ENCODE measurements around the gene SFRP5.

SFRP5 gene, protein sequence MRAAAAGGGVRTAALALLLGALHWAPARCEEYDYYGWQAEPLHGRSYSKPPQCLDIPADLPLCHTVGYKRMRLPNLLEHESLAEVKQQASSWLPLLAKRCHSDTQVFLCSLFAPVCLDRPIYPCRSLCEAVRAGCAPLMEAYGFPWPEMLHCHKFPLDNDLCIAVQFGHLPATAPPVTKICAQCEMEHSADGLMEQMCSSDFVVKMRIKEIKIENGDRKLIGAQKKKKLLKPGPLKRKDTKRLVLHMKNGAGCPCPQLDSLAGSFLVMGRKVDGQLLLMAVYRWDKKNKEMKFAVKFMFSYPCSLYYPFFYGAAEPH

DNA sequence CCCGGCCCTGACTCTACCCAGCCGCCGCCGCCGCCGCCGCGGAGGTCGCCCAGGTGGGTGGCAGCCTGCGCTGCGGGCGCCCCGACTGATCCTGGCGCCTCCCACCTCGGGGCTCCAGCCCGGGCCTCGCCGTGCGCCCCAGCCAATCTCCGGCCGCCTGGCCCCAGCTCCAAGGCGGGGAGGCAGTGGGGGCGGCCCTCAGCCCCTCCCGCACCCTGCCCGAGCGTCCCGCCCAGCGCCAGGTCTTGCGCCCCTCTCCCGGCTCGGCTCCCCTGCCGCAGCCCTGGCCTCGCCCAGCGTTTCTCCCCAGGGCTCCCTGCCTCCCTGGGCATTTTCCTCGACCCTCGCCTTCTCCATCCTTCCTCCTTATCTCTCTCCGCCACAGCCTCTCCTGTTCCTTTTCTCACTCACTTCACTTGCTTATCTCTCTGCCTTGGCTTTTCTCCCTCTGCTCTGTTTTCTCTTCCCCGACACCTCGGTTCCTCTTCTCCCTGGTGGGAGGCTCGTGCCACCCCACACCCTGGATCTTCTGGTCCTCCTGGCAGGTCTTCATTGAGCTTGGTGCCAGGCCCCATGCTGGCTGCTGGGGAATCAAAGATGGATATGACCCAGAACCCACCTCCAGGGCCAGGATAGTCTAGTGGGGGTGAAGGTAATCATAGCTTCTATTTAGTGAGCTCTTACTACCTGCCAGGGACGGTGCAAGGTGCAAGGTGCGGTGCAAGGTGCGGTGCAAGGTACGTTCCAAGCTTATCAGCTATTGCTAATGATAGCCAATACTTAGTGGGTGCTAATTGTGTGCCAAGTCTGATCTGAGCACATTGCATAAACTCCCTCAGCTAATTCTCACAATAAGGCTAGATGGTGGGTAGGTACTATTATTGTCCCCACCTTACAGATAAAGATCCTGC, at the start of gene SFRP5:
Gene SFRP5, minus strand, starts transcription at position 87 of the 911 bp plus-strand sequence. CDS start 166 bp downstream, outside the sequence.
- DNase-seq (ENCODE audit: low read depth in 1 of 2, low spot score in 1 of 2): no peak
- no peak for TF ChIP-seq JUND (IDR thresholded peaks at IDR 0.05; ENCODE audit: low read depth)
- in situ Hi-C loops (cut with HindIII; ENCODE audit: low pct_unique_long_range_greater_than_20kb, low sequenced_read_pairs): no loop called here

DNA sequence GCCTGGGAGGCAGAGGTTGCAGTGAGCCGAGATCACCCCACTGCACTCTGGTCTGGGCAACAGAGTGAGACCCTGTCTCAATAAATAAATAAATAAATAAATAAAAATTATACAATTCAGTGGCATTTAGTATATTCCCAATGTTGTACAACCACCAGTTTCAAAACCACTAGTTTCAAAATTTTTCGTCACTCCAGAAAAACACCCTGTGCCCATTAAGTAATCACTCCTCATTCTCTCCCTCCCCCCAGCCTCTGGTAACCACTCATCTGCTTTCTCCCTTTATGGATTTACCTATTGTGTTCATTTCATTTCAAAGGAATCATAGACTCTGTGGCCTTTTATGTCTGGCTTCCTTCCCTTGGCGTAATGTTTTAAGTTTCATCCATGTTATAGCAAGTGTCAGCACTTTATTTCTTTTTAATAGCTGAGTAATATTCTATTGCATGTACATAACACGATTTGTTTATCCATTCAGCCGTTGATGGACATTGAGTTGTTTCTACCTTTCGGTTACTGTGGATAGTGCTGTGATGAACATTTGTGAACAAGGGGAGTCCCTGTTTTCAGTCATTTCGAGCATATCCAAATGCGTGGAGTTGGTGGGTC, 48.4 kb upstream of the SFRP5 start:
- DNase-seq (ENCODE audit: low read depth in 1 of 2, low spot score in 1 of 2): no peak
- in situ Hi-C loops (cut with HindIII; ENCODE audit: low pct_unique_long_range_greater_than_20kb, low sequenced_read_pairs): no loop called here
- TF ChIP-seq JUND (IDR thresholded peaks at IDR 0.05; ENCODE audit: low read depth): no peak

DNA sequence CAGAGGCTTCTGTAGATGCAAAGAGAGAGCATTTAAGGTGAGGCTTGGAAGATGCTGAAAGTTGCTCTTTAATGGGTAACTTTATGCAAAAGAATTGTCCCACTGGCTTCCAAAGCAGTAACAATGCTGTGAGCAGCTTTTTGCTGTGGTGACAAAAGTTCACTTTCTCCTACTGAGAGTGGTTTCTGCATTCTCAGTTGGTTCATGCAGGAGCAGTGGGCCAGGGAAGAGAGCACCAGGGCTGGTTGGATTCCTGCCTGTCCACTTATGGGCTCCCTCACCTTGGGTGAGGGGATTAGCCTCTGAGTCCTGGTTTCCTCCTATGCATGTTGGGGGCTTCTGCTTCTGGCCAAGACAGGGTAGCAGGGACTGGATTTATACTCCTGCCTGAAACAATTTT, 46.8 kb upstream of the SFRP5 start:
- no peak for TF ChIP-seq JUND (IDR thresholded peaks at IDR 0.05; ENCODE audit: low read depth)
- no peak for DNase-seq (ENCODE audit: low read depth in 1 of 2, low spot score in 1 of 2)
- in situ Hi-C loops (cut with HindIII; ENCODE audit: low pct_unique_long_range_greater_than_20kb, low sequenced_read_pairs): no loop called here

DNA sequence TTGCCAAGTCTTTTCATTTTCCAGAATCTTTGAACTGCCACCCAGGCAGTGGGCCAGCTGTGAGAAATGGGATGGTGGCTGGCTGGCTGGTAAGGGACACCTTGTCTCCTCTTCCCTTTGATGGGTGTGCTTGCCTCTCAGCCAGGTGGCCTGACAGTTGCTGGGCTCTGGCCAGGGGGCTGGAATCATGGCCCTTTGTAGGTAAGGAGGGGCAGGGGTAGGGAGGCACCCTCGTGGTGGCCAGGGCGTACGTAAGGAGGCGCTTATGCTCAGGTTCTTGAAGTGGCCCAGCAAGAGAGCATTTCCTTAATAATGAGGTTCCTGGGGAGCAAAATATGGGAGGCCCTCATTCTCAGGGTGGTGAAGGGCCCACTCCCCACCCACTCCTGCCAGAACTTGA, 44.8 kb upstream of the SFRP5 start:
- TF ChIP-seq JUND (IDR thresholded peaks at IDR 0.05; ENCODE audit: low read depth): no peak
- DNase-seq (ENCODE audit: low read depth in 1 of 2, low spot score in 1 of 2): no peak
- in situ Hi-C loops (cut with HindIII; ENCODE audit: low pct_unique_long_range_greater_than_20kb, low sequenced_read_pairs): no loop called here

DNA sequence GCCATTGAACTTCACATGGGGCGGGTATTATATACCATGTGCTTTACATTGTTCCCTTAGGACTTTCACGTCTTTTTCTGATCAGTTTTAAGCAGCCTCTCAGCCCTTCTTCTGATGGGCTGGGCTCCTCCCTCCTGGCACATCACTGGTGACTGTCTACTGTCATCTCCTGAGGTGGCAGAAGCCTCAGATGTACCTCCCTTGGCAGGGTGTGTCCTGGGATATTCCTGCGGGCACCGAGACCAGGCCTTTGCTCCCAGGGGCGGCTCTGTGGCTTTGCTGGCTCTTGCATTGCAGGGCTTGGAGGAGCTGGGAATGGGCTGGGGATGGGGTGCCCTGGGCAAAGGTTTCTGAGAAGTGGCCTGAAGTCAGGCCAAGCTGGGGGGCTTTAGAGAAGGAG, 43.2 kb upstream of the SFRP5 start:
- no peak for DNase-seq (ENCODE audit: low read depth in 1 of 2, low spot score in 1 of 2)
- in situ Hi-C loops (cut with HindIII; ENCODE audit: low pct_unique_long_range_greater_than_20kb, low sequenced_read_pairs): no loop called here
- no peak for TF ChIP-seq JUND (IDR thresholded peaks at IDR 0.05; ENCODE audit: low read depth)

DNA sequence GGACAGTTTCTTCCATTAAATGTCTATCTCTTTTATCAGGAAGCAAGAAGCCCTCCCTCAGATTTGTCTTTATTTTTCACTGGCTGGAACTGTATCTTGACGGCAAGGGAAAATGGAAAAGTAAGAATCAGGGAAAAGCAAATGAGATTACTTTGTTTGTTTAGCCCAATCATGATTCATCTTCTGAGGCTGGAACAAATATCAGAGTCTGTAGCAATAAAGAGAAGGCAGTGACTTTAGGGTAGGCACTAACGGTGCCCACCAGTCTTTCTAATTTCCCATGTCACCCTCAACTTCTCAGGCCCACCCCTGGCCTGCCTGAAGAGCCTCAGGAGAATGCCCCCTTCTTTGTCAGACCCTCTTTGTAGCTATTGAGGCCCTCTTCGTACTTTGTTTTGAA, 41.5 kb upstream of the SFRP5 start:
- DNase-seq (ENCODE audit: low read depth in 1 of 2, low spot score in 1 of 2): no peak
- in situ Hi-C loops (cut with HindIII; ENCODE audit: low pct_unique_long_range_greater_than_20kb, low sequenced_read_pairs): no loop called here
- TF ChIP-seq JUND (IDR thresholded peaks at IDR 0.05; ENCODE audit: low read depth): no peak

DNA sequence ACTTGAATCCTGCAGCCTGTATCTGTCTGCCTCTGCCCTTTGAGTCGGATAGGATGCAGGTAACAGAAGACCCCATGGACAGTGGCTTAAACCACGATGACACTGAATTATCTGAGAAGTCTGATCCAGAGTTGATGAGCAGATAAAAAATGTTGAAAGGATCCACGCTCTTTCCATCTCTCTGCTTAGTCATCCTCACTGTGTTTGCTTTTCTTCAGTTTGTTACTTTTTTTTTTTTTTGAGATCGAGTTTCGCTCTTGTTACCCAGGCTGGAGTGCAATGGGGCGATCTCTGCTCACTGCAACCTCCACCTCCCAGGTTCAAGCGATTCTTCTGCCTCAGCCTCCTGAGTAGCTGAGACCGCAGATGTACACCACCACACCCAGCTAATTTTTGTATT, 40.9 kb upstream of the SFRP5 start:
- DNase-seq (ENCODE audit: low read depth in 1 of 2, low spot score in 1 of 2): no peak
- TF ChIP-seq JUND (IDR thresholded peaks at IDR 0.05; ENCODE audit: low read depth): no peak
- in situ Hi-C loops (cut with HindIII; ENCODE audit: low pct_unique_long_range_greater_than_20kb, low sequenced_read_pairs): no loop called here

DNA sequence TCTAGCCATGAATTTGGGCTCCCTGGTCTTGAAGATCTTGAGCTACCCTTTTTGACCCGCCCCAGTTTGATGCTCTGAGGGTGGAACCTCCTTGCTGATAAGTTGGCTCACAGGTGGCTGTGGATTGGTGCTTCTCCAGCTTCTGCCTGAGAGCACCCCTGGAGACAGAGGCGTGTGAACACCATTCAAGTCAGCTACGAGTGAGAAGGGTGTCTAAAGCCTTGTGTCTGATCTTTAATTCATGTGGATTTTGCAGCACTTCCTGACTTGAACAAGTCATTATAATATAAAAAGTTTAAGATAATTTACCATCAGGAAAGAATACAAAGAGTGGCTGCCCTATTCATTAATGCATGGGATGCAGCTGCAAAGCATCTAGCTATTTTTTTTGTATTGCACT, 40.2 kb upstream of the SFRP5 start:
- no peak for DNase-seq (ENCODE audit: low read depth in 1 of 2, low spot score in 1 of 2)
- in situ Hi-C loops (cut with HindIII; ENCODE audit: low pct_unique_long_range_greater_than_20kb, low sequenced_read_pairs): no loop called here
- no peak for TF ChIP-seq JUND (IDR thresholded peaks at IDR 0.05; ENCODE audit: low read depth)

DNA sequence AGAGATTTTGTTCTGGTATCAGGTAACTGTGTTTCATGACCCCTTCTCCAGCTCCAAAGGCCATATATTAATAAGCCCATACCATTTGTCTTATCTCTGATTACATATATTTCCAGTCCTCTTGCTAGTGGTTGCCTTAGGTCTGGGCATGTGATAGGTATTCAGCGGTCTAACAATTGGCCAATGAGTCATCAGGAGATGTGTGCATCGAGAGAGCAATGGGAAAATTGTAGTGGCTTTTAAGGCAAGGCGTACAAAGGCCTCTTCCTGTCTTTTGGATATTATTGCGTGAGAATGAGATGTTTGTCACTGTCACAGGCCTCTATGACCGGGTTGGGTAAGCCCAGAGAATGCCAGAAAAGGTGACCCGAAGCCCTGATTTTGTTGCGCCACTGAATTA, 38.6 kb upstream of the SFRP5 start:
- DNase-seq (ENCODE audit: low read depth in 1 of 2, low spot score in 1 of 2): no peak
- in situ Hi-C loops (cut with HindIII; ENCODE audit: low pct_unique_long_range_greater_than_20kb, low sequenced_read_pairs): no loop called here
- no peak for TF ChIP-seq JUND (IDR thresholded peaks at IDR 0.05; ENCODE audit: low read depth)

DNA sequence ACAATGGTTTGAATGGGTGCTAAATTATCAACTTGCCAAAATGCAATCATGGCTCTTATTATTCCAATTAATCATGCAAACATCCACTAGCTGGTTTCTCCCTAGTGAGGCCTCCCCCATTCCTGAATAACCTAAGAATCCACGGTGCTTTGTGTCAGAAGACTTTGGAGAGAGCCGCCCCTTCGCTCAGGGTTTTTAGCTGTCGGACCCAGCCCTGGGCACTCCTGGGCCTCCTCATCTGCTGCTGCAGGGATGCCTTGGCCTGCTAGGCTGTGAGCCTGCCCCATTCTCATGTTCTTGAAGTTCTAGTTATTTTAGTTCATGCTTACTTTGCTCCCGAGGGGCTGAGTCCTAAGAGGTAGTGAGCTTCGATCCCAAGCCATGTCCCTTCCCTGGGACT, 34.1 kb upstream of the SFRP5 start:
- no peak for TF ChIP-seq JUND (IDR thresholded peaks at IDR 0.05; ENCODE audit: low read depth)
- in situ Hi-C loops (cut with HindIII; ENCODE audit: low pct_unique_long_range_greater_than_20kb, low sequenced_read_pairs): no loop called here

DNA sequence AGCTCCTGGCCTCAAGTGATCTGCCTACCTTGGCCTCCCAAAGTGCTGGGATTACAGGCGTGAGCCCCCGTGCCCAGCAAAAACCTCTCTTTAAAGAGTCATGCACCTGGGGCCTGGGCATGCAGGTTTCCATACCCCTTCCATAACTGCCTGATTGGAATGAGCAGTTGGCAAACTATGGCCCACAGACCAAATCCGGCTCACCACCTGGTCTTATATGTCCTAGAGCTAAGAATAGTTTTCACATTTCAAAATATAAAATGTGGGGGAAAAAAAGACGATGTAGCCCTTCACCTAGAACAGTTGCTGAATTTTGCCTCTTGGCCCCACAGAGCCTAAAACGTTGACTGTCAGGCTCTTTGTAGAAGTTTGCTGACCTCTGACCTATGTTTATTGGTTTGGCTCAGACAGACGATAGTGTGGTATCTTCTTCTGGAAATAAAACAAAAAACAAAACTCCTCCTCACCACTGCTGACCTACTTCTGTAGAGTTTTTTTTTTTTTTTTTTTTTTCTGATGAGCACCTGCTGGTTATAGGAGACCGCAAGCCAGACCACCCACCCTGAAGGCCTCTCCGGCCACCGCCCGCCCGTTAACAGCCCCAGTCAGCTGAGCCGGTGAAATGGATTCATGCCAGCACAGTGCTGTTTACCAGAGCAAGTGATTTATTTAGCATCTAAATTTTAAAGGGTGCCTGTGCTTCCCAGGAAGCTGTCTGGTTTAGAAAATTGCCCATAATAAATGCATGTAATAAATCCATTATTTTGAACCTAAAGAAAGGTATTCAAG, 33.5 kb upstream of the SFRP5 start:
- DNase-seq (ENCODE audit: low read depth in 1 of 2, low spot score in 1 of 2): no peak
- in situ Hi-C loops (cut with HindIII; ENCODE audit: low pct_unique_long_range_greater_than_20kb, low sequenced_read_pairs): no loop called here
- no peak for TF ChIP-seq JUND (IDR thresholded peaks at IDR 0.05; ENCODE audit: low read depth)

More for the DNA sequence above, 34.1 kb upstream of the SFRP5 start:
- no peak for DNase-seq (ENCODE audit: low read depth in 1 of 2, low spot score in 1 of 2)

DNA sequence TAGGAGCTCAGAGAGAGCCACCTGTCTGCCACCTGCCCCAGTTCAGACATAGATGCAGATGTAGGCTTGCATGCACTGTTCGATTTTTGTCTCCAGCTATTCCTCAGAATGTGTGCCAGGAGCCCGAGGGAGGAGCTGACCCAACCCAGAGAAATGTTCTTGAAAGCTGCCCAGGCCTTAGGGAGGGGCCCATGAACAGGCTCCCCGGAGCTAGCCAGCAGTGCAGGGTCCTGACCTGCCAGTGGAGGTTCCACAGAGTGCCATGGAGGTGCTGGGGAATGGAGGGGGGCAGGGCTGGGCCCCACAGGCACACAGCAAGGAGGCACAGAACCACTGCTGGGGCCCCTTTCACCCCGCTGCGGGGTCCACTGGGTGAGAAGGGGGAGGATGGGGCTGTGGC, 29.6 kb upstream of the SFRP5 start:
- TF ChIP-seq JUND (IDR thresholded peaks at IDR 0.05; ENCODE audit: low read depth): no peak
- DNase-seq (ENCODE audit: low read depth in 1 of 2, low spot score in 1 of 2): no peak
- in situ Hi-C loops (cut with HindIII; ENCODE audit: low pct_unique_long_range_greater_than_20kb, low sequenced_read_pairs): no loop called here
